ENCODE results near the gene GOLGA8K.
"Not testable (repeated sequence)": the region's sequence is repeated elsewhere in the genome, so short reads cannot be mapped to it uniquely, and the experiment has no call there.

The GOLGA8K gene

DNA sequence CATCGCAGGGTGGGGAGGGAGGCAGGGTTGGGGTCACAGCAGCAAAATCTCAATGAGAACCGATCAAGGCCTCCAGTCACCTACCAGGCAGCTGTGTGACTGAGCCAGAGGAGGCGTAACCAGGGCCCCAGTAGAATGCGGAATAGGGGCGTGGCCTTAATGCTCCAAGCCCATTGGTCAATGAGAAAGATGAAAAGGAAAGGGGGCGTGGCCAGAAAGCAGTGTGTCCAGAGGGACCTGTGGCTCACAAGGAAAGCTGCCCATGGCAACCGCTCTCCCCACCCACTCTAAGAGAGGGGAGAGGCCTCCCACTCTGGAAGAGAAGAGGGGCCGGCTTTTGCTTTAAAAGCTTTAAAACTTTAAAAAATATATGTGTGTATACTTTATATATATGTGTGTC is at the start of gene GOLGA8K:
TSS of gene GOLGA8K (minus strand) at position 101 of the 400 bp plus-strand sequence. CDS start at position 3, 98 bp downstream.
- DNase-seq (ENCODE audit: low read depth in 2 of 2), result not testable (repeated sequence)

- not testable (repeated sequence) for DNase-seq (ENCODE audit: low read depth in 2 of 2)
Measured at GRCh38 chr15:32440445-32440977, 37.4 kb upstream of the GOLGA8K start.

- DNase-seq (ENCODE audit: low read depth in 2 of 2), result not testable (repeated sequence)
Measured at GRCh38 chr15:32434102-32434963, 31.2 kb upstream of the GOLGA8K start.

GRCh38 chr15:32427635-32428034 is 24.5 kb upstream of the GOLGA8K start:
- DNase-seq (ENCODE audit: low read depth in 2 of 2), result not testable (repeated sequence)

- not testable (repeated sequence) for DNase-seq (ENCODE audit: low read depth in 2 of 2)
Measured at GRCh38 chr15:32426511-32426910, 23.4 kb upstream of the GOLGA8K start.

DNA sequence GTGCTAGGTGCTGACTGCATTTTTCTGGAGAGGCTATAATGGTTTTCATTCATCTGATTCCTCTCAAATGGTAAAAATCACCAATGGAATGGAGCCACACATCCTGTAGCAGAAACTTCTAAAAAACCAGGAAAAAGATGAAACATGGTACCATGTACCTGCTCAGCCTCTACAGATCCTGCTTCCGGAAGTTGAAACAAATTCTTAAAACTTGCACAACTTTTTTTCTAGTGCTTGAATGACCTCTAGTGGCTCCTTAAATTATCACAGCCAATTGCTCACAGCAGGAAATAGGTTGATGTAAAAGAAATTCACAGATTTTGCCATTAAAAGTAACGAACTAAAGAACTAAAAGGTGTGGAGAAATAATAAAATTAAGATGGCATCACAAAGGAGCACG is 4.8 kb upstream of the GOLGA8K start:
- DNase-seq (ENCODE audit: low read depth in 2 of 2), result not testable (repeated sequence)

DNA sequence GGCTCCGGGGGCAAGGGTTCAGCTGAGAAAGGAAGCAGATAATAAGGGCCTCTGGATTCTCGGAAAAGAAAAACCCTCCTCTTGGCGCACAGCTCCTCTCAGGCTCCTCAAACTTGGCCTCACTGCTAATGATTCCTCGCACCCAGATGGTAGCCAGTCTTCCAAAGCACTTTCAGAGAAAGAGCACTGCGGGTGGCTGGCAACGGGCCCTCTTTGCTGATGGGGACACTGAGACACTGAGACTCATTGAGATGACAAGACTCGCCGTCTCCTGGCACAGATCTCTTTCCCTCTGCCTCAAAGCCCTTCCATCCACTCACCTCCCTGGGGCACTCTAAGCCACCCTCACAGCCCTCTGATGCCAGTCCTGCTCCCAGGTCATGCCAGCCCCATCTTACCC is 6.6 kb downstream of the GOLGA8K start:
- not testable (repeated sequence) for DNase-seq (ENCODE audit: low read depth in 2 of 2)

DNA sequence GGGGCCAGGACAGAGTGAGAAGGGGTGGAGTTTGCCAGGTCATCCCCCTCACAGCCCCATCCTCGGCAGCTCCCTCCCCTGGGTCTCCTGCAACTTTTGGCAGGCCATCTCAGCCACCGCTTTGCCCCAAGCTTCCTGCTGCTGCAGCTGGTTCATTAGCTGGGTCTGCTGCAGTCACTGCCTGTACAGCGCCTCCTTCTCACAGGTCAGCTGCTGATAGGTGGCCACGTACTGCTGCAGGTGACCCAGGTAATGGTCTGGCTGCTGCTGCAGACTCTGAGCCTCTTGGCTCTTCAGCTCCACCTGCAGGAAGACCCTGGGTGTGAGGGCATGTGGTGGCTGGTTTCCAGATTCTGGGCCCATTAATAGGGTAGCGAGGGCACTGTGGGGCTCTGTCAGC is 8.3 kb downstream of the GOLGA8K start:
- DNase-seq (ENCODE audit: low read depth in 2 of 2), result not testable (repeated sequence)

GRCh38 chr15:32388050-32388648 is 14.9 kb downstream of the GOLGA8K start:
- DNase-seq (ENCODE audit: low read depth in 2 of 2), result not testable (repeated sequence)

DNA sequence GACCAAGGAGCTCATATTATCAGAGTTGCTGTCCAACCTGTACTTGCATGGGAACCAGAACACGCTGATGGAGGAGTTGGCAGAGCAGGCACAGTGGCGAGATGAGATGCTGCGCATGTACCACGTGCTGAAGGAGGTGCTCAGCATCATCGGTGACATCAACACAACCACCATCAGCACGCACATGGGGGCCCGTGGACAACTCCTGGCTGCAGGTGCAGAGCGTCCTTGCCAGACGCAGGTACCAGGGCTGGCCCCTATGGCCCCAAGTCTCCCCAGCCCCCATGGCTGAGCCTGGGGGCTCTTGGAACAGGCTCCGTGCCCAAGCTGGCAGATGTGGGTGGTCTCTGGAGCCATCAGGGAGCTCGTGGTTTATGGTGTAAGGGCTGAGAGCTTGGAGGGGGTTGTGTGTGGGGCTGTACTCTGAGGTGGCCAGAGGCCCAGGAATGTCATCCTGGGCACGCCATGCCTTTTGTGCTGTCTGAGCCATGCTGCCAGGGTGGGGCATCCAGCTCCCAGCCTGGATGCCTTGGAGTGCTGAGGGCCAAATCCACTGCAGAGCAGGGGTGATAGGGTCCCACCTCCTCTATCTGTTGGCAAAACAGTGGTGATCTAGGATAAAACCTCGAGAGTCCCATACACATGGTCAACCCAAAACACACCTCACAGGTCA is 17.1 kb downstream of the GOLGA8K start:
- DNase-seq (ENCODE audit: low read depth in 2 of 2), result not testable (repeated sequence)

GRCh38 chr15:32374185-32374584 is 28.9 kb downstream of the GOLGA8K start:
- DNase-seq (ENCODE audit: low read depth in 2 of 2), result not testable (repeated sequence)

GRCh38 chr15:32373707-32374106 is 29.4 kb downstream of the GOLGA8K start:
- DNase-seq (ENCODE audit: low read depth in 2 of 2), result not testable (repeated sequence)

DNA sequence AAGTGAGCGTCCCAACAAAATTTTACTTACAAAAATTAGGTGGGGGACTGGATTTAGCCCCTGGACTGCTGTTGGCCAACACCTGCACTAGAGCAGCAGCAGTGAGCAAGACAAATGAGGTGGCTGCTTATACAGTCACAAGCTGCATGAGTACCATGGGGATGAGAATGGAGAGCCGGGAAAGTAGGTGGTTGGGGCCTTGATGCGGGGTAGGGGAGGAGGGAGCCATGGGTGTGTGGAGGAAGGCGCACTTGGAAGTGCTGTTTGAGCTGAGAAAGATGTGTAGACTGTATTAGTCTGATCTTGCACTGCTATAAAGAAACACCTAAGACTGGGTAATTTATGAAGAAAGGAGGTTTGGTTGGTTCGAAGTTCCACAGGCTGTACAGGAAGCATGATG is 31.0 kb downstream of the GOLGA8K start:
- not testable (repeated sequence) for DNase-seq (ENCODE audit: low read depth in 2 of 2)

- DNase-seq (ENCODE audit: low read depth in 2 of 2), result not testable (repeated sequence)
Measured at GRCh38 chr15:32370526-32370925, 32.6 kb downstream of the GOLGA8K start.

- DNase-seq (ENCODE audit: low read depth in 2 of 2), result not testable (repeated sequence)
Measured at GRCh38 chr15:32370064-32370463, 33.0 kb downstream of the GOLGA8K start.

GRCh38 chr15:32366492-32366891 is 36.6 kb downstream of the GOLGA8K start:
- DNase-seq (ENCODE audit: low read depth in 2 of 2), result not testable (repeated sequence)

DNA sequence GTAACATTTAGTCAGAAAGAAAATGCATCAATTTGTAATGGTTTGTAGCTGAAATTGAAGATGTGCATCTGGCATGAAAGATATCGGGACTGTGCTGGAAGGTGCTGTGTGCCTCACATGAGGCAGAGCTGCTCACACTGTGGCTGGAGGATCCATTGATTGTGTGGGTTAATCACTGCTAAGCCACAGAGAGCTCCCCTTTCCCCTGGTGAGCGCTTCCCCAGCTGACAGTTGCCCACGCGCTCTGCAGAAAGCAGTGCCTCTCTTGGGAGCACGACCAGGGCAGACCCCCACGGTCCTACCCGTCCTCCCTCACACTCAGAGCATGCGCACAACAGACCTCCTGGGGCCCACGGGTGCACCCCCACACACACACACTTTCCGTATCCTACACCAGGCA is 37.1 kb downstream of the GOLGA8K start:
- not testable (repeated sequence) for DNase-seq (ENCODE audit: low read depth in 2 of 2)

- not testable (repeated sequence) for DNase-seq (ENCODE audit: low read depth in 2 of 2)
Measured at GRCh38 chr15:32364944-32365343, 38.1 kb downstream of the GOLGA8K start.

DNA sequence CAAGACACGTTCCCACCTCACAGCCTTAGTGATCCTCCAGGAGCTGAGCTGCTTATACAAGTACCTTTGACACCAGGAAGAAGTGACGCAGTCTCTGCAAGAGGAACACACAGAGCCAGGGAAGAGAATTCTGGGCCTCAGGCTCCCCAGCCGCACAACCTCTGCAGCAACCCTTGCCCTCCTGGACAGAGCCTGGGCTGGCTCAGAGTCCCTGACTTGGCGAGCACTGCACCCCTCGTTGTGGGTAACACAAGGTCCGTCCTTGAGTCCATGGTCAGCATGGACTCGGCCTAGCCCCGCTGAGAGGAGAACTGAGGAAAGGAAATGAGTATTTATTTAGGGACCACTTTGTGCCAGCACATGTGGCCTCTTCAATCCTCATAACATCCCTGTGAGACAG is 39.6 kb downstream of the GOLGA8K start:
- not testable (repeated sequence) for DNase-seq (ENCODE audit: low read depth in 2 of 2)

DNA sequence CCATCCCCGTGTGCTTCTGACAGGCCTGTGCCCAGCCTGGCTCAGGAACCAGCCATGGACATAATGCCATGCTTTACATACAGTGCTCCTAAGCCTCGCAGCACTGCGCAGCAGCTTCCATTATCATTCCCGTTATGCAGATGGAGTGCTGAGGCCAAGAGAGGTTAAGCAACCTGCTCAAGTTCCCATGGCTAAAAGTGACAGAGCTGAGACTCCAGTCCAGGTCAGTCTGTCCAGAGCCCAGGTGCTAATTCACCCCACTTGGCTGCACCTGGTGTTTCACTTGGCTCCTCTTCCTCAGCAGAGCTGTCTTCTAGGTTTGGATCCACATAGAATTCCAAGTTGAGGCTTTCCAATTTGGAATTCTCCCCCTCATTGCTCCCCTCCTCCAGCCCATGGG is 41.4 kb downstream of the GOLGA8K start:
- not testable (repeated sequence) for DNase-seq (ENCODE audit: low read depth in 2 of 2)

GRCh38 chr15:32358462-32358861 is 44.6 kb downstream of the GOLGA8K start:
- DNase-seq (ENCODE audit: low read depth in 2 of 2), result not testable (repeated sequence)

DNA sequence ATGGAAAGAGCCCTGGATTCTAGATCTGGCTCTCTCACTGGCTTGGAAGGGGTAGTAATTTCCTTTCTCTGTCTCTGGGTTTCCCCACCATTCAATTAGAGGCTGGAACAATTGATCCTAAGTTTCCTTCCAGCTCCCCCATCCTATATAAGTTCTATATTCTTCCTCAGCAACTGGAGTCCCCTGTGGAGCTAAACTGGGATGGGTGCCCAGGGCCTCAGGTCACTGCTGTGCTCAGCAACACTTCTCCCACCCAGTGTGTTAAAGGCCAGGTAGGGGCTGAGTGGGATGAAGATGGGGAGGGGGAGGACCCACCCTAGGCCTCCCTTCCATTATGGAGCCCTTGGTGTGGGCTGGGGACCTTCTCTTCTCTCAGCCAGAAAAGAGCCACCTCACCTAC is 46.2 kb downstream of the GOLGA8K start:
- not testable (repeated sequence) for DNase-seq (ENCODE audit: low read depth in 2 of 2)

All from stimulated activated CD8-positive, alpha-beta memory T cell treated with anti-CD3 and anti-CD28 coated beads, Interleukin-15, amount 100 ng/mL, for 4 hours (primary cell).